Fibroblast of gingiva (primary cell): Measurements from ENCODE around the gene SH3BGRL2.
"Not testable (repeated sequence)": the region's sequence is repeated elsewhere in the genome, so short reads cannot be mapped to it uniquely, and the experiment has no call there.

Experiments
- DNase-seq: peaks from one replicate; pipeline ENCODE4 v3.0.0-alpha.2; 2011; ENCODE audit warnings: low read depth

The SH3BGRL2 gene

GRCh38 chr6:79614326-79615305, 16.5 kb upstream of the SH3BGRL2 start:
- DNase-seq = no peak

- no peak for DNase-seq
These were observed 13.6 kb upstream of the SH3BGRL2 start for GRCh38 chr6:79617518-79617941.

DNA sequence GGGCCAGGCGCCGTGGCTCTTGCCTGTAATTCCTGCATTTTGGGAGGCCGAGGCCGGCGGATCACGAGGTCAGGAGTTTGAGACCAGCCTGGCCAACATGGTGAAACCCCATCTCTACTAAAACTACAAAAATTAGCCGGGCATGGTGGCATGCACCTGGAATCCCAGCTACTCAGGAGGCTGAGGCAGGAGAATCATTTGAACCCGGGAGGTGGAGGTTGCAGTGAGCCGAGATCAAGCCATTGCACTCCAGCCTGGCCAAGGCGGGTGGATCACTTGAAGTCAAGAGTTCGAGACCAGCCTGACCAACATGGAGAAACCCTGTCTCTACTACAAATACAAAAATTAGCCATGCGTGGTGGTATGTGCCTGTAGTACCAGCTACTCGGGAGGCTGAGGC, 12.7 kb upstream of the SH3BGRL2 start:
- DNase-seq = not testable (repeated sequence)

DNA sequence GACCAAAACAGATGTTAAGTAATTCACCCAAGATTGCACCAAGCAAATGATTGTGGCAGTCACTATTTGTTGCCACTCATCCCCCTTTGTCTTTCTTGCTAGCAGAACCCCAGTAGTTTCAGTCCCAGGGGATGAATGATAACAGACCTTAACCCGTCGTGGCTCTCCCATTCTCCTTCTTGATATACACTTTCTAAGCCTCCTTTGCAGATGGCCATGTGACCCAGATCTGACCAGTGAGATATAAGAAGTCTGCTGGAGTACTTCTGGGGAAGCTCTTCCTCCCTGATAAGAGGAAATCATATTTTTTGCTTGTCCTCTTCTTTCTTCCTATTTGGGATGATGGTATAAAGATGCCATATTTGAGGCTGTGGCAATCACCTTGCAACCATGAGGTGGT, 9.6 kb upstream of the SH3BGRL2 start:
- no peak for DNase-seq

DNA sequence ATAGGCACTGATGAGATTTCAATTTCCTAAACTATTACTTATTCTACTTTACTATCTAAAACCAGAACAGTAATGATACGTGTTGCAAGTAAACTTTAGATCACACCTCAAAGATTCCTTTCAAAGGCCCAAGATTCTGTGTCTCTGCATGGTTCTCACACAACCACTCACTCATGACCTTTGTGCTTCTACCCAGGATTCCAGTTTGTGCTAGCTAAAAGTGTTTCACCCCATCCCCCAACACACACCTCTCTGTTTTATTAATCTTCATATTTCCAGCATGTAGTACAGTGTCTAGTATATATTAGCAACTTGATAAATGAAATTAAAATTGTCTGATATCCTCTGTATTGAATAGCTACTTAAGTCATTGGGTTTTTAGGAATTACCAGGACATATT, 8.8 kb upstream of the SH3BGRL2 start:
- DNase-seq = no peak

- no peak for DNase-seq
These were observed 8.0 kb upstream of the SH3BGRL2 start for GRCh38 chr6:79623106-79623505.

DNA sequence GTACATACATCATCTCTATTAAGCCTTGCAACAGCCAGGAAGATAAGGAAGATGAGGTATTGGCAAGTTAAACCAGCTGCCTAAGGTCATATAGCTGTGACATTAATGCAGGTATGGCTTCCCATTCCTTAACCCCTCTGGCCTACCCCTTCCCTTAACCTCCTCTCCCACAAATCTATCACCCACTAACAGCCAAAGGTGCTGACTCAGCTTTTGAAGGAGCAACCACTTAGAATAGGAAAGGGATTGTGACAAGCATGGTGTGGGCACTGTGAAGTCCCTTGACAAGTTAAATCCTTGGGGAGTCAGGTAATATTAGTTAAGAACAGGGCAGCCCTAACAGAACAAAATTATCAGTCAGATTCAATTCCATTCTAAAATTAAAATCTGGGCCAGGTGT, 5.4 kb upstream of the SH3BGRL2 start:
- no peak for DNase-seq

- DNase-seq = no peak
These were observed 4.3 kb upstream of the SH3BGRL2 start for GRCh38 chr6:79626811-79627210.

GRCh38 chr6:79627422-79627821, 3.7 kb upstream of the SH3BGRL2 start:
- DNase-seq = no peak

DNA sequence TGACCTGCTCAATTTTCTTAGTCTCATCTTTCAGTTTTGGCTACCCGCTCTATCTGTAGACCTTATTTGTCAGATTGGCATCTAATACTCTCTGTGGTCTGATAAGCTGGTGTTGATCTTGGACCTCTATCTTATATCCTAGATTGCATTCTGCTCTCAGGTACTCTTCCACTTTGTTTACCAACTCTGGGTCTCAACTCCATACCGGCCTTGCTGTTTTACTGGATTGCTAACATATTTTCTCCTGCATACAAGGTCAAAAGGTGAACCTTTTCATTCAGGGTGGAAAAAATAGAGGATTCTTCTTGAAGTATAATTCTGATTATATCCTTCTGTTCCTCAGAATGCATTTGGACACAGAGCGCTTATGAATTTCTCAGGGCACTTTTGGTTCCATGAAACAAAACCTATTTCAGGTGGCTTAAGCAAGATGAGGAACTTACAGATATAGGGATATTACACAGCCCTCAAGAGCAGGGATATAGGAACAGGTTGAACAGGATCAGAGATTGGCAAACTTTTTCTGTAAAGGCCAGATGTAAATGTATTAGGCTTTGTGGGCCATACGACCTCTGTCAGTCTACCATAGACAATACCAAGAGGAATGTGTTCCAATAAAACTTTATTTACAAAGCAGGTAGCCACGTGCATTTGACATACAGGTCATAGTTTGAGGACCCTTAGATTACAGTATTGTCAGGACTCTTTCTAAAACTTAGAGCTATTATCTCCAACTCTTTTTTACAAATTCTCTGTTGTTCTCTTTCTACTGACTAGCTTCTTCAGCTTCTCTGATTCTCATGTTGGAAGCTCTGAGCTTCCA, 2.5 kb upstream of the SH3BGRL2 start:
- DNase-seq = no peak

GRCh38 chr6:79630380-79630882, 698 bp upstream of the SH3BGRL2 start:
- no peak for DNase-seq

GRCh38 chr6:79631693-79632172, 604 bp downstream of the SH3BGRL2 start:
- DNase-seq = no peak

DNA sequence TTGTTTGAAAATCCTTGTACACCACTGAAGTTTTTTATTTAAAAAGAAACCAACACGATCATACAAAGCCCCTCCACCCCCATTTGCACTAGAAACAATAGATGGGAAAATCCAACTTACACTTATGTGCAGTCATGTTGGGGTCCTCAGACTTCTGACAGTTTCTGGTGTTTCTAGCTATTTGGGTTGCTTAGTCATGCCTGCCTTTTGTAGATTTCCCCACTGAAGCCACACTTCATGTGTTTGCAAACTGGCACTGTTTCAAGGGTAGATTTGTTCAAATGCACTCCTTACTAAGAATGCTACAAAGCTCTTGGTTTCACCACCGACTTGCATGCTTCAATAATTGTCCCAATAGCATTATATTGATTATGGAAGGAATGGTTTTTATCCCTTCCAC, 1.5 kb downstream of the SH3BGRL2 start:
- no peak for DNase-seq

- no peak for DNase-seq
These were observed 3.5 kb downstream of the SH3BGRL2 start for GRCh38 chr6:79634491-79635231.

- no peak for DNase-seq
These were observed 4.1 kb downstream of the SH3BGRL2 start for GRCh38 chr6:79635232-79635543.

GRCh38 chr6:79636673-79637072, 5.5 kb downstream of the SH3BGRL2 start:
- DNase-seq = no peak

DNA sequence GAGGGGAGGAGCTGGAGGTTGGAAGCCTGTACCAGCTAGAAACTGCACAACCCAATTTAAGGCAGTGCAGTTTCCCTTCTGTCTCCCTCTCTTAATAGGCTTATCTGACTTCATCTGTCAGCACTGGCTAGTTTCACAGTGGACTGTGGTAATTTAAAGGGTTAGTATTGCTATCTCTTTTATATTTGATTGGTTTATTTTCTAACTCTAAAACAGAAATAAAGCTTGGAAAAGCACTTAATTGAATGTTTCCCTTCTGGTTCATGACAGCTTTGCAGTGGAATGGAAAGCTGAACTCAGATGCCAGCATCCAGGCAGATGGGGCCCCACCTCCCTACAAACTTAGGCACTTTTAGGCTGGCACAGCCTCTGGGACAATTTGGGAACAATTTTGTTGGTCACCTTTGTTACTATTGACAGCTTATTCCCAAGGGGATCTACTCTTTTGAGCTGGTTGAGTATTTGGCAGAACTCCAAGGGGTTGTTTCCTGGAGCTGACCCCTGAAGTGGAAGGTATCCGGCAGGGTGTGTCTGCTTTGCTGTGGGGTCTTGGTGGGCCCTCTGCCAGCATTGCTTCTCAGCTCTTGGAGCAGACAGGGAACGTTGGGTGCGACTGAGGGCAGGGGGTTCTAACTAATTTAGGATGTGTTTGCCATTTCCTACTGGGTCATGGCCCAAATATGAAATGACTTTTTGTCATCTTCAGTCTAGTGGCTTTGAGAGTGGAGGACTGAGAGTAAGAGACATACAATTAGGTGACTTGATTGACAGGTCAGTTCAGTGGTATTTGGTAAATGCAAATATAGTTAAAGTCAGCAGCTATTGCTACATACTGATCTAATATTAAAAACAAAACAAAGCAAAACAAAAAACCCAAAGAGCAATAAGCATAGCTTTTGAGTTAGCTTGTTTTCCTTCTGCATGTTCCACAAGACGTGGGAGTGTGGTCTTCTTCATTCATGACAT, 9.3 kb downstream of the SH3BGRL2 start:
- DNase-seq = no peak

DNA sequence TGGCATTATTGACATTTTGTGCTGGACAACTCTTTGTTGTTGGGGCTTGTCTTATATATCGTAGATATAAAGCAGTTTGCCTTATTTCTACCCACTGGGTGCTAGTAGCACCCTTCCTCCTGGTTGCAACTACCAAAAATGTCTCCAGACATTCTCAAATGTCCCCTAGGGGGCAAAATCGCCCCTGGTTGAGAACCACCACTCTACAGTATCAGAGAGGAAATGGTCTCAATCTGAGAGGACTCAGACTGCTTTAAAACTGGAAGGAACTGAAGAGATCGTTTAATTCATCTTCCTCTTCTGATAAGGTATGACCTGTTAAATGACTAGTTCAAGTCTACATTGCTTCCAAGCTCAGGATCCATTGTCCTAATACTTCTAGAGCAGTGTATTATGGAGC, 14.9 kb downstream of the SH3BGRL2 start:
- no peak for DNase-seq

DNA sequence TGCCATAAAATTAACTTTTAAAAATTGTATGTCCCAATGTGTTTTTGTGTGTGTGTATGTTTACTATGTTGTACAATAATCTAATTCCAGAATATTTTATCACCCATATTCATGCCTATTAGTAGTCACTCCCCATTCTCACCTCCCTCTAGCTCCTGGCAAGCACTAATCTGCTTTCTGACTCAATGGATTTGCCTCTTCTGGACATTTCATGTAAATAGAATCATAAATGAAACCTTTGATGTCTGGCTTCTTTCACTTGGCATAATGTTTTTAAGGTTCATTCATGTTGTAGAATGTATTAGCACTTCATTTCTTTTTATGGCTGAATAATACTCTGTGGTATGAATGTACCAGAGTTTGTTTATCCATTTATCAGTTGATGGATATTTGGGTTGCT, 15.4 kb downstream of the SH3BGRL2 start:
- no peak for DNase-seq

- DNase-seq = no peak
These were observed 16.6 kb downstream of the SH3BGRL2 start for GRCh38 chr6:79647741-79648140.

- DNase-seq = no peak
These were observed 17.2 kb downstream of the SH3BGRL2 start for GRCh38 chr6:79648328-79648727.
